OCI-LY7 (cell line): ENCODE measurements around the gene ZNF771. TPM values are rescaled to one million over a fixed set of nuclear protein-coding genes. Genes with fewer than 3 reads are reported as not detected.

ENCODE experiments used
- BruUV-seq: library from RNA; stranded (reverse); fragments of 400-500 nt; replicated peaks from 2 replicates; lab custom pipeline; 2021; lab: Mats Ljungman, UMichigan
- CTCF ChIA-PET: fragments of 300-600 bp; sonication (Branson Sonifier 250); formaldehyde crosslinking; loops from one replicate; lab custom pipeline; 2022; ENCODE audit warnings: antibody characterized with exemption; ENCODE audit not compliant: unreplicated experiment; lab: Charles Lee
- POLR2A ChIA-PET: fragments of 300-600 bp; sonication (Branson Sonifier 250); formaldehyde crosslinking; loops from one replicate; lab custom pipeline; 2022; ENCODE audit warnings: antibody characterized with exemption; lab: Charles Lee
- DNase-seq: peaks from one replicate; pipeline ENCODE4 v3.0.0-alpha.2; 2015; ENCODE audit warnings: low spot score
- H2AFZ ChIP-seq: fragments of 200-600 bp; sonication (generic), shearing (Covaris generic); 2 replicates; pipeline ENCODE4 v1.6.1; 2014; ENCODE audit warnings: mild to moderate bottlenecking, antibody characterized with exemption, low read length, moderate library complexity
- H3K27ac ChIP-seq: fragments of 200-600 bp; sonication (generic); 2 replicates; pipeline ENCODE4 v1.5.1; 2014; ENCODE audit warnings: mixed run types, low read depth, mild to moderate bottlenecking, moderate library complexity, low read length, inconsistent platforms; ENCODE audit not compliant: poor library complexity, severe bottlenecking
- H3K36me3 ChIP-seq: fragments of 200-600 bp; sonication (generic); 2 replicates; pipeline ENCODE4 v1.6.1; 2014; ENCODE audit warnings: mild to moderate bottlenecking, antibody characterized with exemption, low read length, moderate library complexity, mixed read lengths; ENCODE audit not compliant: insufficient read depth
- H3K4me1 ChIP-seq: fragments of 200-600 bp; sonication (generic); 2 replicates; pipeline ENCODE4 v1.5.1; 2014; ENCODE audit warnings: mild to moderate bottlenecking, low read length; ENCODE audit not compliant: insufficient read depth, poor library complexity, severe bottlenecking
- H3K4me2 ChIP-seq: fragments of 200-600 bp; sonication (generic); 2 replicates; pipeline ENCODE4 v1.6.1; 2014; ENCODE audit warnings: mild to moderate bottlenecking, low read length
- H3K4me3 ChIP-seq: fragments of 200-600 bp; sonication (generic); 2 replicates; pipeline ENCODE4 v1.5.1; 2014; ENCODE audit warnings: mild to moderate bottlenecking, low read depth, low read length; ENCODE audit not compliant: poor library complexity, severe bottlenecking
- H3K79me2 ChIP-seq: fragments of 200-600 bp; sonication (generic); 2 replicates; pipeline ENCODE4 v1.6.1; 2016; ENCODE audit warnings: low read depth, mild to moderate bottlenecking, low read length, moderate library complexity, mixed read lengths; ENCODE audit not compliant: insufficient read depth
- H3K9me2 ChIP-seq: fragments of 200-600 bp; sonication (generic); 2 replicates; pipeline ENCODE4 v1.6.1; 2016; ENCODE audit warnings: mild to moderate bottlenecking, low read length, mixed read lengths; ENCODE audit not compliant: insufficient read depth
- H3K9me3 ChIP-seq: fragments of 200-600 bp; sonication (generic); 2 replicates; pipeline ENCODE4 v1.6.1; 2014; ENCODE audit warnings: mild to moderate bottlenecking, mixed run types, low read length, mixed read lengths
- H4K20me1 ChIP-seq: fragments of 200-600 bp; sonication (generic); 2 replicates; pipeline ENCODE4 v1.6.1; 2014; ENCODE audit warnings: mild to moderate bottlenecking, antibody characterized with exemption, low read length, moderate library complexity, mixed read lengths; ENCODE audit not compliant: insufficient read depth
- CTCF ChIP-seq: fragments of 200-600 bp; sonication (generic); conservative IDR thresholded peaks from 2 replicates; pipeline ENCODE4 v1.5.1; 2014; ENCODE audit warnings: mild to moderate bottlenecking, antibody characterized with exemption, low read length, moderate library complexity, mixed read lengths
- EZH2phosphoT487 ChIP-seq: fragments of 200-600 bp; sonication (generic); IDR thresholded peaks from 2 replicates; pipeline ENCODE4 v1.6.1; 2018; ENCODE audit warnings: low read depth, borderline replicate concordance, mild to moderate bottlenecking, mixed run types, antibody characterized with exemption, low read length, moderate library complexity, mixed read lengths
- intact Hi-C: fragments of 100-400 bp; cut with micrococcal nuclease; formaldehyde crosslinking; loops from one replicate; pipeline ENCODE4 v1.10.0; 2022; ENCODE audit not compliant: unreplicated experiment
- total RNA-seq, 2 experiments: library from RNA; depleted of rRNA in 1 of 2; stranded (reverse); fragments of >200 nt in 1 of 2; shearing (Covaris generic) in 1 of 2; gene quantifications; 2 replicates each; pipeline ENCODE4 v1.2.3, GENCODE V29; 2014 to 2022

The ZNF771 gene
- total RNA-seq, 2 experiments from 2014 or later: 6.4 to 10.8 TPM

DNA sequence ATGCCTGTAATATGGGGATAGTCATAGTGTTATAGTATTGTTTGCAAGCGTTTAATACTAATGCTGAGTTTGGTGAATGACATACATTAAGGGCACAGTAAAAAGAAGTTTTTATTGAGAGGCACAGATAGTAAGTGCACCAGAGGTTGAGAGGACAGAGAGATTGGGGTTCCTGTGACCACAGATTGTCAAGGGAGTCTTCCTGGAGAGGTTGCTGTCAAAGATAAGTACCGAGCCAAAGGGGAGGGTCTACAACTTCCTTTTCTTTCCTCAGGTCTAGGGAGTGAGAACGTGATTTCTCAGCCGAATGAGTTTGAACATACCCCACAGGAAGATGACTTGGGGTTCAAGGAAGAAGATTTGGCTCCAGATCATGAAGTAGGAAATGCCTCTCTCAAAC is 10.3 kb upstream of the ZNF771 start:
- CTCF ChIA-PET: no interaction called here
- no TSS peak for BruUV-seq
- TF ChIP-seq EZH2phosphoT487 (no peak), CTCF (no peak)
- POLR2A ChIA-PET: interaction anchor here (0.6 to 1.4 kb wide), 3 partner anchors 11 to 25 kb away, joined by 3 to 5 read pairs (median 3); partner anchors contain the start of gene ZNF771
- intact Hi-C loops: no loop called here
- Histone ChIP-seq H3K4me1 (peaks cover 23% of the 10 kb centered on the region), H4K20me1 (0 out of 2 replicates have a peak, but pooled peaks cover 5% of the 10 kb centered on the region), H2AFZ (no peak overlapping the region), H3K79me2 (peaks cover 17% of the 10 kb centered on the region), H3K4me2 (0 out of 2 replicates have a peak overlapping the region, but pooled peaks have one; percentile 6), H3K27ac (no peak overlapping the region), H3K4me3 (no peak overlapping the region), H3K36me3 (peaks cover 30% of the 10 kb centered on the region), H3K9me2 (no peaks in the 10 kb centered on the region), H3K9me3 (no peaks in the 10 kb centered on the region)
- DNase-seq: no peak

- ChIA-PET POLR2A (interaction anchor here (0.6 to 1.0 kb wide), 3 partner anchors 20 to 45 kb away, joined by 3 to 5 read pairs (median 3); no protein-coding TSS in a partner anchor), CTCF (no interaction called here)
- Histone ChIP-seq H3K4me3 (no peak overlapping the region), H4K20me1 (0 out of 2 replicates have a peak, but pooled peaks cover 5% of the 10 kb centered on the region), H3K9me3 (no peaks in the 10 kb centered on the region), H3K4me1 (peaks cover 23% of the 10 kb centered on the region), H3K4me2 (no peak overlapping the region), H2AFZ (no peak overlapping the region), H3K9me2 (no peaks in the 10 kb centered on the region), H3K79me2 (peaks cover 17% of the 10 kb centered on the region), H3K27ac (no peak overlapping the region), H3K36me3 (peaks cover 30% of the 10 kb centered on the region)
- intact Hi-C loops: no loop called here
- TF ChIP-seq EZH2phosphoT487: no peak
- DNase-seq: no peak
- no TSS peak for BruUV-seq
Measured at GRCh38 chr16:30397776-30398660, 9.4 kb upstream of the ZNF771 start.

- H2AFZ ChIP-seq: no peak overlapping the region
- H3K4me3 ChIP-seq: no peak overlapping the region
- BruUV-seq: no TSS peak
- no peaks in the 10 kb centered on the region for H3K9me2 ChIP-seq
- H3K4me1 ChIP-seq: peaks cover 20% of the 10 kb centered on the region
- POLR2A ChIA-PET: interaction anchor here (0.7 to 1.2 kb wide), 3 partner anchors 7 to 46 kb away, joined by 3 to 5 read pairs (median 3); partner anchors contain the start of gene SEPTIN1
- peaks cover 17% of the 10 kb centered on the region for H3K79me2 ChIP-seq
- intact Hi-C loops: no loop called here
- H3K36me3 ChIP-seq: peaks cover 30% of the 10 kb centered on the region
- CTCF ChIA-PET: no interaction called here
- no peak overlapping the region for H3K4me2 ChIP-seq
- no peak overlapping the region for H3K27ac ChIP-seq
- H3K9me3 ChIP-seq: no peaks in the 10 kb centered on the region
- DNase-seq: no peak
- H4K20me1 ChIP-seq: 0 out of 2 replicates have a peak, but pooled peaks cover 5% of the 10 kb centered on the region
- TF ChIP-seq CTCF: no peak
- TF ChIP-seq EZH2phosphoT487: no peak
Measured at GRCh38 chr16:30398661-30399434, 8.6 kb upstream of the ZNF771 start.
